HEK293 (cell line): ENCODE results near the gene TUBG1.
A peak's percentile ranks its signal among the peaks of the same experiment; 100 is the strongest.

Source experiments
- CTCF ChIA-PET: fragments of 350-600 bp; formaldehyde crosslinking; extraction: SDS; loops from one replicate; lab custom pipeline; 2021; ENCODE audit warnings: antibody characterized with exemption; lab: Yijun Ruan, JAX
- POLR2A ChIA-PET: fragments of 300-600 bp; formaldehyde crosslinking; extraction: SDS; loops from one replicate; lab custom pipeline; 2020; ENCODE audit warnings: antibody characterized with exemption, inconsistent platforms; lab: Yijun Ruan, JAX
- H3K27ac ChIP-seq: fragments of 200-500 bp; sonication (Bioruptor generic); 2 replicates; pipeline ENCODE4 v1.5.1; 2014; ENCODE audit warnings: low read depth, low read length, control low read depth, inconsistent platforms; ENCODE audit errors: extremely low read depth
- H3K36me3 ChIP-seq, 2 experiments: fragments of 200-500 bp in 1 of 2; sonication (Bioruptor generic) in 1 of 2; 1 replicate in 1 of 2; 2 replicates in 1 of 2; pipeline ENCODE4 v1.5.1; 2014 to 2017; ENCODE audit warnings: inconsistent platforms in 2 of 2, low read length in 2 of 2; ENCODE audit not compliant: control insufficient read depth in 2 of 2, insufficient read depth in 1 of 2
- H3K4me1 ChIP-seq: fragments of 200-500 bp; sonication (Bioruptor generic); 2 replicates; pipeline ENCODE4 v1.5.1; 2014; ENCODE audit warnings: mild to moderate bottlenecking, low read length, inconsistent platforms; ENCODE audit not compliant: control insufficient read depth, insufficient read depth
- H3K4me3 ChIP-seq: 2 replicates; pipeline ENCODE4 v1.5.1; 2011; ENCODE audit warnings: low read depth, mild to moderate bottlenecking, control low read depth, low read length, moderate library complexity
- H3K9me3 ChIP-seq: fragments of 200-500 bp; sonication (Bioruptor generic); 2 replicates; pipeline ENCODE4 v1.5.1; 2014; ENCODE audit warnings: low read depth, low read length, inconsistent platforms; ENCODE audit not compliant: control insufficient read depth, insufficient read depth
- PRDM1 ChIP-seq: fragments of 450-650 bp; formaldehyde crosslinking; IDR thresholded peaks from 2 replicates; pipeline ENCODE4; 2016; ENCODE audit warnings: missing biosample characterization, missing genetic modification characterization
- SALL2 ChIP-seq: fragments of 450-650 bp; formaldehyde crosslinking; IDR thresholded peaks from 2 replicates; pipeline ENCODE4 v1.5.0; 2017; ENCODE audit warnings: missing biosample characterization, mild to moderate bottlenecking, missing genetic modification characterization, borderline replicate concordance
- ZBTB44 ChIP-seq: fragments of 450-650 bp; IDR thresholded peaks from 2 replicates; pipeline ENCODE4 v1.5.1; 2018; ENCODE audit warnings: missing biosample characterization, mild to moderate bottlenecking, missing genetic modification characterization
- ZNF114 ChIP-seq: fragments of 450-650 bp; formaldehyde crosslinking; IDR thresholded peaks from 2 replicates; pipeline ENCODE4 v1.5.0; 2017; ENCODE audit warnings: missing biosample characterization, missing genetic modification characterization
- ZNF121 ChIP-seq: fragments of 450-650 bp; formaldehyde crosslinking; IDR thresholded peaks from 2 replicates; pipeline ENCODE4 v1.5.1; 2016; ENCODE audit warnings: missing biosample characterization, missing genetic modification characterization
- ZNF132 ChIP-seq: fragments of 450-650 bp; formaldehyde crosslinking; IDR thresholded peaks from 2 replicates; pipeline ENCODE4 v1.5.1; 2017; ENCODE audit warnings: missing biosample characterization, missing genetic modification characterization, borderline replicate concordance
- ZNF155 ChIP-seq: fragments of 450-650 bp; formaldehyde crosslinking; IDR thresholded peaks from 2 replicates; pipeline ENCODE4 v1.5.1; 2016; ENCODE audit warnings: missing biosample characterization, missing genetic modification characterization
- ZNF157 ChIP-seq: fragments of 450-650 bp; formaldehyde crosslinking; IDR thresholded peaks from 2 replicates; pipeline ENCODE4 v1.5.1; 2016; ENCODE audit warnings: missing biosample characterization, missing genetic modification characterization
- ZNF19 ChIP-seq: fragments of 450-650 bp; formaldehyde crosslinking; IDR thresholded peaks from 2 replicates; pipeline ENCODE4; 2016; ENCODE audit warnings: missing biosample characterization, missing genetic modification characterization, low read depth
- ZNF248 ChIP-seq: fragments of 450-650 bp; formaldehyde crosslinking; IDR thresholded peaks from 2 replicates; pipeline ENCODE4 v1.5.1; 2017; ENCODE audit warnings: missing biosample characterization, missing genetic modification characterization
- ZNF26 ChIP-seq: fragments of 450-650 bp; formaldehyde crosslinking; IDR thresholded peaks from 2 replicates; pipeline ENCODE4 v1.5.1; 2016; ENCODE audit warnings: missing biosample characterization, missing genetic modification characterization
- ZNF335 ChIP-seq: fragments of 450-650 bp; formaldehyde crosslinking; conservative IDR thresholded peaks from 2 replicates; pipeline ENCODE4 v1.5.1; 2016; ENCODE audit warnings: missing biosample characterization, missing genetic modification characterization
- ZNF366 ChIP-seq: fragments of 450-650 bp; formaldehyde crosslinking; conservative IDR thresholded peaks from 2 replicates; pipeline ENCODE4 v1.5.1; 2016; ENCODE audit warnings: missing biosample characterization, missing genetic modification characterization
- ZNF501 ChIP-seq: fragments of 450-650 bp; formaldehyde crosslinking; IDR thresholded peaks from 2 replicates; pipeline ENCODE4 v1.5.1; 2016; ENCODE audit warnings: missing biosample characterization, missing genetic modification characterization
- ZNF510 ChIP-seq: fragments of 450-650 bp; formaldehyde crosslinking; IDR thresholded peaks from 2 replicates; pipeline ENCODE4 v1.5.1; 2018; ENCODE audit warnings: mild to moderate bottlenecking, missing genetic modification characterization, missing biosample characterization; ENCODE audit not compliant: insufficient replicate concordance
- ZNF571 ChIP-seq: fragments of 450-650 bp; formaldehyde crosslinking; IDR thresholded peaks from 2 replicates; pipeline ENCODE4 v1.5.0; 2017; ENCODE audit warnings: missing biosample characterization, missing genetic modification characterization
- ZNF580 ChIP-seq: fragments of 450-650 bp; formaldehyde crosslinking; IDR thresholded peaks from 2 replicates; pipeline ENCODE4 v1.5.1; 2016; ENCODE audit warnings: missing biosample characterization, missing genetic modification characterization
- ZNF596 ChIP-seq: fragments of 450-650 bp; IDR thresholded peaks from 2 replicates; pipeline ENCODE4 v1.5.0; 2018; ENCODE audit warnings: missing biosample characterization, mild to moderate bottlenecking, missing genetic modification characterization, moderate library complexity
- ZNF660 ChIP-seq: fragments of 450-650 bp; IDR thresholded peaks from 2 replicates; pipeline ENCODE4 v1.5.1; 2018; ENCODE audit warnings: missing biosample characterization, mild to moderate bottlenecking, missing genetic modification characterization
- ZNF747 ChIP-seq: fragments of 450-650 bp; formaldehyde crosslinking; IDR thresholded peaks from 2 replicates; pipeline ENCODE4 v1.5.1; 2016; ENCODE audit warnings: missing biosample characterization, missing genetic modification characterization
- ZNF776 ChIP-seq: fragments of 450-650 bp; formaldehyde crosslinking; IDR thresholded peaks from 2 replicates; pipeline ENCODE4 v1.5.0; 2017; ENCODE audit warnings: missing biosample characterization, missing genetic modification characterization, borderline replicate concordance
- ZNF830 ChIP-seq: fragments of 450-650 bp; IDR thresholded peaks from 2 replicates; pipeline ENCODE4 v1.5.0; 2018; ENCODE audit warnings: missing biosample characterization, missing genetic modification characterization, low read depth, mild to moderate bottlenecking, moderate library complexity
- TF ChIP-seq, protein P1 (sequence below): fragments of 450-650 bp; formaldehyde crosslinking; IDR thresholded peaks from 2 replicates; pipeline ENCODE4 v1.5.1; 2016; ENCODE audit warnings: missing biosample characterization, missing genetic modification characterization, low read depth
- TF ChIP-seq, protein P2 (sequence below): fragments of 450-650 bp; formaldehyde crosslinking; IDR thresholded peaks from 2 replicates; pipeline ENCODE4 v1.5.1; 2017; ENCODE audit warnings: missing biosample characterization, missing genetic modification characterization

TUBG1 gene

GRCh38 chr17:42639525-42640113 is 30.1 kb downstream of the TUBG1 start:
- TF ChIP-seq ZBTB44 (tag by site-specific recombination) (no peak), ZNF596 (tag by site-specific recombination) (peak; percentile 53; the same call in 1 of the 2 replicates), ZNF248 (tag by site-specific recombination) (no peak), ZNF121 (tag by site-specific recombination) (peak; percentile 51; the same call in 1 of the 2 replicates), SALL2 (tag by site-specific recombination) (no peak), ZNF132 (tag by site-specific recombination) (no peak), ZNF776 (no peak), ZNF366 (peak; percentile 43; the same call in 1 of the 2 replicates), ZNF571 (tag by site-specific recombination) (no peak), ZNF580 (tag by site-specific recombination) (no peak)
- TF ChIP-seq, protein P1, sequence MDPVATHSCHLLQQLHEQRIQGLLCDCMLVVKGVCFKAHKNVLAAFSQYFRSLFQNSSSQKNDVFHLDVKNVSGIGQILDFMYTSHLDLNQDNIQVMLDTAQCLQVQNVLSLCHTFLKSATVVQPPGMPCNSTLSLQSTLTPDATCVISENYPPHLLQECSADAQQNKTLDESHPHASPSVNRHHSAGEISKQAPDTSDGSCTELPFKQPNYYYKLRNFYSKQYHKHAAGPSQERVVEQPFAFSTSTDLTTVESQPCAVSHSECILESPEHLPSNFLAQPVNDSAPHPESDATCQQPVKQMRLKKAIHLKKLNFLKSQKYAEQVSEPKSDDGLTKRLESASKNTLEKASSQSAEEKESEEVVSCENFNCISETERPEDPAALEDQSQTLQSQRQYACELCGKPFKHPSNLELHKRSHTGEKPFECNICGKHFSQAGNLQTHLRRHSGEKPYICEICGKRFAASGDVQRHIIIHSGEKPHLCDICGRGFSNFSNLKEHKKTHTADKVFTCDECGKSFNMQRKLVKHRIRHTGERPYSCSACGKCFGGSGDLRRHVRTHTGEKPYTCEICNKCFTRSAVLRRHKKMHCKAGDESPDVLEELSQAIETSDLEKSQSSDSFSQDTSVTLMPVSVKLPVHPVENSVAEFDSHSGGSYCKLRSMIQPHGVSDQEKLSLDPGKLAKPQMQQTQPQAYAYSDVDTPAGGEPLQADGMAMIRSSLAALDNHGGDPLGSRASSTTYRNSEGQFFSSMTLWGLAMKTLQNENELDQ (tag by site-specific recombination): no peak
- TF ChIP-seq, protein P2, sequence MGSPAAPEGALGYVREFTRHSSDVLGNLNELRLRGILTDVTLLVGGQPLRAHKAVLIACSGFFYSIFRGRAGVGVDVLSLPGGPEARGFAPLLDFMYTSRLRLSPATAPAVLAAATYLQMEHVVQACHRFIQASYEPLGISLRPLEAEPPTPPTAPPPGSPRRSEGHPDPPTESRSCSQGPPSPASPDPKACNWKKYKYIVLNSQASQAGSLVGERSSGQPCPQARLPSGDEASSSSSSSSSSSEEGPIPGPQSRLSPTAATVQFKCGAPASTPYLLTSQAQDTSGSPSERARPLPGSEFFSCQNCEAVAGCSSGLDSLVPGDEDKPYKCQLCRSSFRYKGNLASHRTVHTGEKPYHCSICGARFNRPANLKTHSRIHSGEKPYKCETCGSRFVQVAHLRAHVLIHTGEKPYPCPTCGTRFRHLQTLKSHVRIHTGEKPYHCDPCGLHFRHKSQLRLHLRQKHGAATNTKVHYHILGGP (tag by site-specific recombination): no peak
- H3K4me1 ChIP-seq: no peaks in the 10 kb centered on the region
- no peaks in the 10 kb centered on the region for H3K36me3 ChIP-seq
- ChIA-PET CTCF (interaction anchor here (0.7 to 1.3 kb wide), 2 partner anchors 18 to 61 kb away, joined by 3 to 5 read pairs; no protein-coding TSS in a partner anchor), POLR2A (interaction anchor here (0.7 to 1.2 kb wide), 2 partner anchors 18 to 24 kb away, joined by 3 to 4 read pairs; no protein-coding TSS in a partner anchor)
- no peak overlapping the region for H3K4me3 ChIP-seq
- H3K27ac ChIP-seq: no peak overlapping the region
- no peaks in the 10 kb centered on the region for H3K9me3 ChIP-seq

GRCh38 chr17:42640121-42640520 is 30.6 kb downstream of the TUBG1 start:
- ChIA-PET CTCF (interaction anchor here (0.7 kb wide), 1 partner anchor 61 kb away, joined by 3 read pairs; no protein-coding TSS in a partner anchor), POLR2A (interaction anchor here (1.2 kb wide), 1 partner anchor 23 kb away, joined by 3 read pairs; no protein-coding TSS in a partner anchor)
- Histone ChIP-seq H3K9me3 (no peaks in the 10 kb centered on the region), H3K4me3 (no peak overlapping the region), H3K4me1 (no peaks in the 10 kb centered on the region), H3K36me3 (no peaks in the 10 kb centered on the region), H3K27ac (no peak overlapping the region)
- TF ChIP-seq, protein P1 (tag by site-specific recombination): no peak
- TF ChIP-seq ZNF26 (tag by site-specific recombination): no peak
- no peak for TF ChIP-seq ZNF501 (tag by site-specific recombination)
- TF ChIP-seq ZNF19: no peak
- TF ChIP-seq ZNF660 (tag by site-specific recombination): no peak
- TF ChIP-seq ZNF155 (tag by site-specific recombination): no peak
- TF ChIP-seq ZNF366: no peak
- no peak for TF ChIP-seq ZNF157 (tag by site-specific recombination)
- TF ChIP-seq ZNF114 (tag by site-specific recombination): no peak
- TF ChIP-seq PRDM1: no peak
- no peak for TF ChIP-seq ZNF830 (tag by site-specific recombination)
- TF ChIP-seq ZNF510 (tag by site-specific recombination): no peak
- no peak for TF ChIP-seq ZNF747 (tag by site-specific recombination)
- TF ChIP-seq ZNF335 (tag by site-specific recombination): no peak
